Measurements from ENCODE around the gene NPHP3.

GRCh38 chr3:132654721-132655120 is 67.5 kb downstream of the NPHP3 start:
- no peak for TF ChIP-seq CTCF (IDR thresholded peaks at IDR 0.05)
- no peak for TF ChIP-seq POLR2AphosphoS5 (IDR thresholded peaks at IDR 0.05)
